ENCODE results near the gene PHACTR3. TPM values are rescaled to one million over a fixed set of nuclear protein-coding genes. Genes with fewer than 3 reads are reported as not detected.

Gene PHACTR3
- total RNA-seq, 2 donors from 2014 or later: 0.13 TPM; not detected in 1

DNA sequence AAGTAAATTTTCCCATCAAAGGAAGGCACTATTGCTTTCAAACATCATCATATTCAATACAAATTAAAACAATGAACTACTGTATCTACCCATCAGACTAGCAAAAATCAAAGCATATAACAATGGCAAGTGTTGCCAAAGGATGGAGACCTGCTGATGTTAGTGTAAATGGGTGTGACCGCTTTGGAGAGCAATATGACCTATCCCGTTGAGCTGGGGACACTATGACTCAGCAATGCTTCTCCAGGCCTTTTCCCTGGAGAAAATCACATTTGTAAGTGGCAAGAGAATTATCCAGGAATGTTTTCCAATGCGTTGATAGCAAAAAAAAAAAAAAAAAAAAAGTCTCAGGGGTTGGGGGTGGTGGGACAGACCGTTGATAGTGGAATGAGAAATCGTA lies 46.1 kb downstream of the PHACTR3 start:
- Histone ChIP-seq H3K4me3 (ENCODE audit: low read length) (no peak overlapping the region), H3K27ac (ENCODE audit: low read depth, low read length) (no peak overlapping the region), H3K4me1 (ENCODE audit: control insufficient read depth, insufficient read depth, low read length) (no peaks in the 10 kb centered on the region), H3K9ac (ENCODE audit: extremely low read depth, low read length, poor library complexity, severe bottlenecking) (no peak overlapping the region), H3K36me3 (ENCODE audit: control insufficient read depth, insufficient read depth, low read length) (no peaks in the 10 kb centered on the region), H3K9me3 (ENCODE audit: control insufficient read depth, low read length) (peaks cover 33% of the 10 kb centered on the region), H3K27me3 (ENCODE audit: control insufficient read depth, insufficient read depth, low read length, poor library complexity, severe bottlenecking) (no peaks in the 10 kb centered on the region)
- TF ChIP-seq, protein P1, sequence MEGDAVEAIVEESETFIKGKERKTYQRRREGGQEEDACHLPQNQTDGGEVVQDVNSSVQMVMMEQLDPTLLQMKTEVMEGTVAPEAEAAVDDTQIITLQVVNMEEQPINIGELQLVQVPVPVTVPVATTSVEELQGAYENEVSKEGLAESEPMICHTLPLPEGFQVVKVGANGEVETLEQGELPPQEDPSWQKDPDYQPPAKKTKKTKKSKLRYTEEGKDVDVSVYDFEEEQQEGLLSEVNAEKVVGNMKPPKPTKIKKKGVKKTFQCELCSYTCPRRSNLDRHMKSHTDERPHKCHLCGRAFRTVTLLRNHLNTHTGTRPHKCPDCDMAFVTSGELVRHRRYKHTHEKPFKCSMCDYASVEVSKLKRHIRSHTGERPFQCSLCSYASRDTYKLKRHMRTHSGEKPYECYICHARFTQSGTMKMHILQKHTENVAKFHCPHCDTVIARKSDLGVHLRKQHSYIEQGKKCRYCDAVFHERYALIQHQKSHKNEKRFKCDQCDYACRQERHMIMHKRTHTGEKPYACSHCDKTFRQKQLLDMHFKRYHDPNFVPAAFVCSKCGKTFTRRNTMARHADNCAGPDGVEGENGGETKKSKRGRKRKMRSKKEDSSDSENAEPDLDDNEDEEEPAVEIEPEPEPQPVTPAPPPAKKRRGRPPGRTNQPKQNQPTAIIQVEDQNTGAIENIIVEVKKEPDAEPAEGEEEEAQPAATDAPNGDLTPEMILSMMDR (conservative IDR thresholded peaks at IDR 0.05): no peak
- H3K4me1 Mint-ChIP-seq: no peaks in the 10 kb centered on the region
- no peak overlapping the region for H3K27ac Mint-ChIP-seq
- H3K4me3 Mint-ChIP-seq: no peak overlapping the region
- peaks cover 31% of the 10 kb centered on the region for H3K9me3 Mint-ChIP-seq
- peaks cover 12% of the 10 kb centered on the region for H3K27me3 Mint-ChIP-seq (ENCODE audit: insufficient read depth)
- no peak for DNase-seq
- WGBS, 2 experiments (ENCODE audit: insufficient coverage in 1 of 2, insufficient read length in 1 of 2): 67 to 76% methylated on average over 4 to 5 of the region's 5 CpGs
- peaks cover 2% of the 10 kb centered on the region for H3K36me3 Mint-ChIP-seq (ENCODE audit: low read depth)

DNA sequence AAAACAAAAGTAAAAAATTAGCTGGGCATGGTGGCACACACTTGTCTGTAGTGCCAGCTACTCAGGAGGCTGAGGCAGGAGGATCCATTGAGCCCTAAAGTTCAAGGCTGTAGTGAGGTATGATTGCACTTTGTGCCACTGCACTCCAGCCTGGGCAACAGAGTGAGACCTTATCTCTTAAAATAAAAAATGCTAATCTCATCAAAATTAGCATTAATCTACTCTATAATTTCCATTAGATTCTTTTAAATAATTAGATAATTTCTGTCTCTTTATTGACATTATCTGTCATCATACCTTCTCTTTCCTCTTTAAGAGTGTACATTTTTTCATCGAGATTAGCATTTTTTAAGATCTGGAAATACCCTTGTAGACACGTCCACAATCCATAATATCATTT lies 48.0 kb downstream of the PHACTR3 start:
- no peak overlapping the region for H3K4me3 Mint-ChIP-seq
- H3K4me1 ChIP-seq (ENCODE audit: control insufficient read depth, insufficient read depth, low read length): no peaks in the 10 kb centered on the region
- H3K36me3 Mint-ChIP-seq (ENCODE audit: low read depth): peaks cover 2% of the 10 kb centered on the region
- no peak overlapping the region for H3K4me3 ChIP-seq (ENCODE audit: low read length)
- DNase-seq: no peak
- no peaks in the 10 kb centered on the region for H3K4me1 Mint-ChIP-seq
- no peak overlapping the region for H3K27ac ChIP-seq (ENCODE audit: low read depth, low read length)
- no peaks in the 10 kb centered on the region for H3K36me3 ChIP-seq (ENCODE audit: control insufficient read depth, insufficient read depth, low read length)
- H3K9ac ChIP-seq (ENCODE audit: extremely low read depth, low read length, poor library complexity, severe bottlenecking): no peak overlapping the region
- peaks cover 11% of the 10 kb centered on the region for H3K27me3 Mint-ChIP-seq (ENCODE audit: insufficient read depth)
- H3K27ac Mint-ChIP-seq: no peak overlapping the region
- peaks cover 50% of the 10 kb centered on the region for H3K9me3 ChIP-seq (ENCODE audit: control insufficient read depth, low read length)
- H3K27me3 ChIP-seq (ENCODE audit: control insufficient read depth, insufficient read depth, low read length, poor library complexity, severe bottlenecking): no peaks in the 10 kb centered on the region
- peaks cover 28% of the 10 kb centered on the region for H3K9me3 Mint-ChIP-seq
- TF ChIP-seq, protein P1 (conservative IDR thresholded peaks at IDR 0.05): no peak
- 40 to 71% methylated on average over 1 to 2 of the region's 2 CpGs for WGBS, 2 experiments (ENCODE audit: insufficient coverage in 1 of 2, insufficient read length in 1 of 2)

DNA sequence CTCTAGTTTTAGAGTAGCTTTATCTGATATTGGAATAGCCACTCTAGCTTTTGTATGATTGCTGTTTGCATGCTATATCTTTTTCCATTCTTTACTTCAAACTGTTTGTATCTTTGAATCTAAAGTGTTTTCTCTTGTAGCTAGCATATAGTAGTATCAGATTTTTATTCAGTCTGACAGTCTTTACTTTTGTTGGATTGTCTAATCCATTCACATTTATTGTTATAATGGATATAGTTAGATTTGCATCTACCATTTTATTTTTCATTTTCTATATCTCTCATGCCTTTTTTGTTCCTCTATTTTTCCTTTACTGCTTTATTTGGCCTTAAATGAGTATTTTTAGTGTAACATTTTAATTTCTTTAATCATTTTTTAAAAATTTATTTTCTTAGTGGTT lies 52.1 kb downstream of the PHACTR3 start:
- H3K4me3 Mint-ChIP-seq: no peak overlapping the region
- H3K4me1 Mint-ChIP-seq: no peaks in the 10 kb centered on the region
- H3K9me3 ChIP-seq (ENCODE audit: control insufficient read depth, low read length): peaks cover 57% of the 10 kb centered on the region
- H3K4me3 ChIP-seq (ENCODE audit: low read length): no peak overlapping the region
- H3K27me3 ChIP-seq (ENCODE audit: control insufficient read depth, insufficient read depth, low read length, poor library complexity, severe bottlenecking): no peaks in the 10 kb centered on the region
- no peak overlapping the region for H3K27ac Mint-ChIP-seq
- H3K9ac ChIP-seq (ENCODE audit: extremely low read depth, low read length, poor library complexity, severe bottlenecking): no peak overlapping the region
- no peaks in the 10 kb centered on the region for H3K4me1 ChIP-seq (ENCODE audit: control insufficient read depth, insufficient read depth, low read length)
- no peak for DNase-seq
- no peaks in the 10 kb centered on the region for H3K36me3 ChIP-seq (ENCODE audit: control insufficient read depth, insufficient read depth, low read length)
- TF ChIP-seq, protein P1 (conservative IDR thresholded peaks at IDR 0.05): no peak
- peaks cover 17% of the 10 kb centered on the region for H3K27me3 Mint-ChIP-seq (ENCODE audit: insufficient read depth)
- H3K27ac ChIP-seq (ENCODE audit: low read depth, low read length): no peak overlapping the region
- peaks cover 41% of the 10 kb centered on the region for H3K9me3 Mint-ChIP-seq
- H3K36me3 Mint-ChIP-seq (ENCODE audit: low read depth): no peaks in the 10 kb centered on the region
